ENCODE data around the gene NR6A1. TPM values are rescaled to one million over a fixed set of nuclear protein-coding genes. Genes with fewer than 3 reads are reported as not detected.

Gene NR6A1
- total and polyA plus RNA-seq, 2 of the 8 experiments (the other 6 are each of a cell fraction or from before 2014, with no cell fraction given): 93.2 to 237 TPM

GRCh38 chr9:124698265-124698664 is 72.8 kb downstream of the NR6A1 start:
- Histone ChIP-seq H3K4me2 (ENCODE audit: insufficient read depth in 1 of 2, low read depth in 2 of 2, low read length in 2 of 2) (no peak overlapping the region), H3K4me1 (replicated peaks in 1 of 4; ENCODE audit: control insufficient read depth in 3 of 4, insufficient read depth in 4 of 4, low read length in 3 of 4) (peaks cover 8 to 15% (median 13%) of the 10 kb centered on the region in 4 experiments; a peak in 6 of 7 replicates), H2BK120ac (replicated peaks; ENCODE audit: low read depth, low read length) (no peak overlapping the region), H3K18ac (ENCODE audit: extremely low read depth, low read length) (no peak overlapping the region), H3K4ac (replicated peaks; ENCODE audit: insufficient read length, low read depth, low read length) (no peak overlapping the region), H3K27ac (ENCODE audit: low read depth, low read length) (no peak overlapping the region), H2BK5ac (ENCODE audit: low read depth, low read length) (no peak overlapping the region), H2AK5ac (ENCODE audit: low read depth, low read length) (no peak overlapping the region), H2BK15ac (ENCODE audit: low read length) (no peak overlapping the region), H3K14ac (ENCODE audit: insufficient read length) (no peak overlapping the region), H2BK12ac (ENCODE audit: low read depth, low read length) (no peak overlapping the region), H3K4me3 (ENCODE audit: extremely low read depth in 1 of 4, insufficient read depth in 2 of 4, low read depth in 3 of 4, low read length in 4 of 4) (no peak overlapping the region), H2AFZ (ENCODE audit: low read length) (no peak overlapping the region), H3K27me3 (replicated peaks in 1 of 4; ENCODE audit: control insufficient read depth in 3 of 4, extremely low read depth in 1 of 4, insufficient read depth in 3 of 4, low read length in 3 of 4) (no peaks in the 10 kb centered on the region), H3K79me2 (ENCODE audit: control insufficient read depth in 1 of 2, insufficient read depth in 2 of 2, low read length in 2 of 2) (peaks cover 0 to 63% of the 10 kb centered on the region in 2 experiments; a peak in 2 of 4 replicates), H4K20me1 (replicated peaks in 1 of 2; ENCODE audit: control insufficient read depth in 1 of 2, insufficient read depth in 2 of 2, low read length in 2 of 2) (no peaks in the 10 kb centered on the region), H4K5ac (ENCODE audit: insufficient read length, low read depth, low read length) (no peak overlapping the region), H3K23me2 (ENCODE audit: low read depth, low read length) (no peaks in the 10 kb centered on the region), H2BK20ac (ENCODE audit: low read length) (no peak overlapping the region), H4K91ac (replicated peaks; ENCODE audit: insufficient read length, low read length) (no peak overlapping the region), H3K79me1 (ENCODE audit: low read depth, low read length) (peaks cover 4% of the 10 kb centered on the region; the same call in 1 of the 2 replicates), H3K9ac (replicated peaks in 1 of 4; ENCODE audit: extremely low read depth in 1 of 4, low read depth in 3 of 4, low read length in 3 of 4) (no peak overlapping the region), H3K36me3 (ENCODE audit: control insufficient read depth in 2 of 4, insufficient read depth in 4 of 4, low read length in 3 of 4) (no peaks in the 10 kb centered on the region; a peak in 1 of 8 replicates), H3K56ac (replicated peaks; ENCODE audit: insufficient read length, low read depth, low read length) (no peak overlapping the region), H3K23ac (ENCODE audit: insufficient read length) (no peak overlapping the region), H4K8ac (ENCODE audit: extremely low read depth, insufficient read depth, low read length) (no peak overlapping the region), H3K9me3 (ENCODE audit: insufficient read depth in 2 of 2, low read depth in 1 of 2, low read length in 1 of 2) (no peaks in the 10 kb centered on the region)
- no peak for DNase-seq (ENCODE audit: low read depth in 1 of 2, low spot score in 2 of 2)
- 62% methylated on average over 6 of the region's 6 CpGs; no CpG with 5 or more reads in 1 of the 2 experiments for WGBS, 2 experiments (ENCODE audit: extremely low coverage in 1 of 2, insufficient coverage in 1 of 2, insufficient read length in 1 of 2, insufficient replicate concordance in 2 of 2, low coverage in 1 of 2, low lambda C conversion rate in 2 of 2, missing lambda C conversion rate in 1 of 2)
- FAIRE-seq: no peak
- CTCF ChIA-PET (ENCODE audit: partially characterized antibody): interaction anchor here (0.6 to 2.9 kb wide), 6 partner anchors 13 to 166 kb away, joined by 3 to 13 read pairs (median 4); no protein-coding TSS in a partner anchor
- POLR2A ChIA-PET (ENCODE audit: partially characterized antibody): interaction anchor here (1.4 kb wide), 1 partner anchor 10 kb away, joined by 4 read pairs; no protein-coding TSS in a partner anchor
- TF ChIP-seq RNF2 (IDR thresholded peaks at IDR 0.05; ENCODE audit: borderline replicate concordance, low read depth, low read length, missing control alignments, poor library complexity, severe bottlenecking) (no peak), ZNF274 (IDR thresholded peaks at IDR 0.05; ENCODE audit: borderline replicate concordance, extremely low read depth, low read length) (no peak), CBX8 (IDR thresholded peaks at IDR 0.05; ENCODE audit: borderline replicate concordance, low read depth, low read length) (no peak), RXRA (IDR thresholded peaks at IDR 0.05; ENCODE audit: insufficient read depth, low read depth, low read length) (no peak), SRF (IDR thresholded peaks at IDR 0.05; ENCODE audit: low read depth, low read length) (no peak), POLR2A (IDR thresholded peaks at IDR 0.05; ENCODE audit: control extremely low read depth in 1 of 2, low read depth in 2 of 2, low read length in 2 of 2) (no peak), CHD1 (IDR thresholded peaks at IDR 0.05; ENCODE audit: low read depth, low read length) (no peak), NRF1 (IDR thresholded peaks at IDR 0.05; ENCODE audit: low read depth, low read length) (no peak), NANOG (IDR thresholded peaks at IDR 0.05; ENCODE audit: insufficient read depth, low read depth, low read length, poor library complexity, severe bottlenecking) (no peak), TCF12 (IDR thresholded peaks at IDR 0.05; ENCODE audit: low read depth, low read length) (no peak), EP300 (IDR thresholded peaks at IDR 0.05; ENCODE audit: borderline replicate concordance in 1 of 2, low read depth in 2 of 2, low read length in 2 of 2) (no peak), BACH1 (IDR thresholded peaks at IDR 0.05; ENCODE audit: low read length) (no peak), EGR1 (IDR thresholded peaks at IDR 0.05; ENCODE audit: borderline replicate concordance, low read depth, low read length) (no peak), CREB1 (IDR thresholded peaks at IDR 0.05) (no peak), TAF1 (IDR thresholded peaks at IDR 0.05; ENCODE audit: low read depth, low read length) (no peak)

Measured in H1 (cell line).